HepG2 (cell line): ENCODE data around the gene VPS13D. TPM values are rescaled to one million over a fixed set of nuclear protein-coding genes. Genes with fewer than 3 reads are reported as not detected.

Source experiments
- ZNF556 ChIP-seq: sonication (generic); formaldehyde crosslinking; IDR thresholded peaks from 2 replicates; pipeline ENCODE4 v1.4.0; 2020; ENCODE audit warnings: mild to moderate bottlenecking, missing genetic modification reagents, borderline replicate concordance
- polyA plus RNA-seq, 8 experiments: library from polyadenylated mRNA; depleted of rRNA in 3 of 8; stranded (reverse) in 7 of 8; unstranded in 1 of 8; fragments of >200 nt; fragmentation: Illumina TruSeq in 4 of 8; extraction: Trizol in 4 of 8; gene quantifications; 2 replicates each; pipeline versions ENCODE4 v1.2.1 to v1.2.3, GENCODE V29; 2011 to 2016; ENCODE audit warnings: low read depth in 4 of 8, missing spikeins in 1 of 8, mixed read lengths in 1 of 8; ENCODE audit not compliant: insufficient read depth in 1 of 8
- total RNA-seq, 5 experiments: library from RNA; depleted of rRNA; stranded (reverse); fragments of >200 nt; fragmentation: Illumina TruSeq; extraction: Trizol; gene quantifications; 2 replicates each; pipeline ENCODE4 v1.2.3, GENCODE V29; 2016; ENCODE audit warnings: low read depth in 1 of 5
- TF ChIP-seq, protein P1 (sequence below): sonication (generic); formaldehyde crosslinking; IDR thresholded peaks from 2 replicates; pipeline ENCODE4 v1.4.0; 2020; ENCODE audit warnings: missing genetic modification reagents
- TF ChIP-seq, protein P2 (sequence below): sonication (generic); formaldehyde crosslinking; IDR thresholded peaks from 2 replicates; pipeline ENCODE4 v1.5.0; 2020; ENCODE audit warnings: mild to moderate bottlenecking, missing genetic modification reagents

Gene VPS13D
- total and polyA plus RNA-seq, 2 of the 13 experiments (the other 11 are each of a cell fraction or from before 2014, with no cell fraction given): 8.6 to 13.9 TPM

DNA sequence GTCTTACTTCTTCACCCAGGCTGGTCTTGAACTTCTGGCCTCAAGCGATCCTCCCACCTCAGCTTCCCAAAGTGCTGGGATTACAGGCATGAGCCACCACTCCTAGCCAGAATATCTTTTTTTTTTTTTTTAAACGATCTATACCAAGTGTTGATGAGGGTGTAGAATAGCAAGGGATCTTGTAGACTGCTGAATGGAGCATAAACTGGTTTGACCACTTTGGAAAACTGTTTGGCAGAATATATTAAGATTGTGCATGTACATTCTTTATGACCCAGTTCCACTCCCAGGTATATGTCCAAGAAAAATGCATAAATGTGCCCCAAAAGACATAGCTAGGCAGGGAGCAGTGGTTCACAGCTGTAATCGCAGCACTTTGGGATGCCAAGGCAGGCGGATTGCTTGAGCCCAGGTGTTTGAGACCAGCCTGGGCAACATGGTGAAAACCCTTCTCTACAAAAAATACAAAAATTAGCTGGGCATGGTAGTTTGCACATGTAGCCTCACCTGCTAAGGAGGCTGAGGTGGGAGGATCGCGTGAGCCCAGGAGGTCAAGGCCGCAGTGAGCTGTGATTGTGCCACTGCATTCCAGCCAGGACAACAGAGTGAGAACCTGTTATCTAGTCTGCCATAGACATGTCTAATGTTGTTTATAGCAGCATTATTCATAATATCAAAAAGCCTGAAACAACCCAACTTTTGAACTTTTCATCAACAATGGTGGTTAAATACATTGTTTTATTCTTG, 184.0 kb downstream of the VPS13D start (continued):
- TF ChIP-seq, protein P1, sequence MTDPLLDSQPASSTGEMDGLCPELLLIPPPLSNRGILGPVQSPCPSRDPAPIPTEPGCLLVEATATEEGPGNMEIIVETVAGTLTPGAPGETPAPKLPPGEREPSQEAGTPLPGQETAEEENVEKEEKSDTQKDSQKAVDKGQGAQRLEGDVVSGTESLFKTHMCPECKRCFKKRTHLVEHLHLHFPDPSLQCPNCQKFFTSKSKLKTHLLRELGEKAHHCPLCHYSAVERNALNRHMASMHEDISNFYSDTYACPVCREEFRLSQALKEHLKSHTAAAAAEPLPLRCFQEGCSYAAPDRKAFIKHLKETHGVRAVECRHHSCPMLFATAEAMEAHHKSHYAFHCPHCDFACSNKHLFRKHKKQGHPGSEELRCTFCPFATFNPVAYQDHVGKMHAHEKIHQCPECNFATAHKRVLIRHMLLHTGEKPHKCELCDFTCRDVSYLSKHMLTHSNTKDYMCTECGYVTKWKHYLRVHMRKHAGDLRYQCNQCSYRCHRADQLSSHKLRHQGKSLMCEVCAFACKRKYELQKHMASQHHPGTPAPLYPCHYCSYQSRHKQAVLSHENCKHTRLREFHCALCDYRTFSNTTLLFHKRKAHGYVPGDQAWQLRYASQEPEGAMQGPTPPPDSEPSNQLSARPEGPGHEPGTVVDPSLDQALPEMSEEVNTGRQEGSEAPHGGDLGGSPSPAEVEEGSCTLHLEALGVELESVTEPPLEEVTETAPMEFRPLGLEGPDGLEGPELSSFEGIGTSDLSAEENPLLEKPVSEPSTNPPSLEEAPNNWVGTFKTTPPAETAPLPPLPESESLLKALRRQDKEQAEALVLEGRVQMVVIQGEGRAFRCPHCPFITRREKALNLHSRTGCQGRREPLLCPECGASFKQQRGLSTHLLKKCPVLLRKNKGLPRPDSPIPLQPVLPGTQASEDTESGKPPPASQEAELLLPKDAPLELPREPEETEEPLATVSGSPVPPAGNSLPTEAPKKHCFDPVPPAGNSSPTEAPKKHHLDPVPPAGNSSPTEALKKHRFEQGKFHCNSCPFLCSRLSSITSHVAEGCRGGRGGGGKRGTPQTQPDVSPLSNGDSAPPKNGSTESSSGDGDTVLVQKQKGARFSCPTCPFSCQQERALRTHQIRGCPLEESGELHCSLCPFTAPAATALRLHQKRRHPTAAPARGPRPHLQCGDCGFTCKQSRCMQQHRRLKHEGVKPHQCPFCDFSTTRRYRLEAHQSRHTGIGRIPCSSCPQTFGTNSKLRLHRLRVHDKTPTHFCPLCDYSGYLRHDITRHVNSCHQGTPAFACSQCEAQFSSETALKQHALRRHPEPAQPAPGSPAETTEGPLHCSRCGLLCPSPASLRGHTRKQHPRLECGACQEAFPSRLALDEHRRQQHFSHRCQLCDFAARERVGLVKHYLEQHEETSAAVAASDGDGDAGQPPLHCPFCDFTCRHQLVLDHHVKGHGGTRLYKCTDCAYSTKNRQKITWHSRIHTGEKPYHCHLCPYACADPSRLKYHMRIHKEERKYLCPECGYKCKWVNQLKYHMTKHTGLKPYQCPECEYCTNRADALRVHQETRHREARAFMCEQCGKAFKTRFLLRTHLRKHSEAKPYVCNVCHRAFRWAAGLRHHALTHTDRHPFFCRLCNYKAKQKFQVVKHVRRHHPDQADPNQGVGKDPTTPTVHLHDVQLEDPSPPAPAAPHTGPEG: no peak
- no peak for TF ChIP-seq ZNF556 (CRISPR knock-in tag)
- TF ChIP-seq, protein P2, sequence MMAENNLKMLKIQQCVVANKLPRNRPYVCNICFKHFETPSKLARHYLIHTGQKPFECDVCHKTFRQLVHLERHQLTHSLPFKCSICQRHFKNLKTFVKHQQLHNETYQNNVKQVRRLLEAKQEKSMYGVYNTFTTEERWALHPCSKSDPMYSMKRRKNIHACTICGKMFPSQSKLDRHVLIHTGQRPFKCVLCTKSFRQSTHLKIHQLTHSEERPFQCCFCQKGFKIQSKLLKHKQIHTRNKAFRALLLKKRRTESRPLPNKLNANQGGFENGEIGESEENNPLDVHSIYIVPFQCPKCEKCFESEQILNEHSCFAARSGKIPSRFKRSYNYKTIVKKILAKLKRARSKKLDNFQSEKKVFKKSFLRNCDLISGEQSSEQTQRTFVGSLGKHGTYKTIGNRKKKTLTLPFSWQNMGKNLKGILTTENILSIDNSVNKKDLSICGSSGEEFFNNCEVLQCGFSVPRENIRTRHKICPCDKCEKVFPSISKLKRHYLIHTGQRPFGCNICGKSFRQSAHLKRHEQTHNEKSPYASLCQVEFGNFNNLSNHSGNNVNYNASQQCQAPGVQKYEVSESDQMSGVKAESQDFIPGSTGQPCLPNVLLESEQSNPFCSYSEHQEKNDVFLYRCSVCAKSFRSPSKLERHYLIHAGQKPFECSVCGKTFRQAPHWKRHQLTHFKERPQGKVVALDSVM: peak; percentile 94
